Measurements from ENCODE around the gene BCLAF1. TPM values are rescaled to one million over a fixed set of nuclear protein-coding genes. Genes with fewer than 3 reads are reported as not detected.

The BCLAF1 gene
- total RNA-seq, 1 experiment from 2014 or later = 159 TPM

- intact Hi-C loops (cut with micrococcal nuclease) = no loop called here
- no peak for ATAC-seq
- POLR2A ChIA-PET = no interaction called here
Measured at GRCh38 chr6:136303516-136303915, 13.9 kb upstream of the BCLAF1 start.

More at GRCh38 chr6:136303516-136303915, 13.9 kb upstream of the BCLAF1 start:
- Histone ChIP-seq H3K4me1 (ENCODE audit: control insufficient read depth in 1 of 2, insufficient read depth in 2 of 2, low read length in 2 of 2) (no peaks in the 10 kb centered on the region), H2AFZ (ENCODE audit: low read depth, low read length, poor library complexity, severe bottlenecking) (no peak overlapping the region), H4K20me1 (ENCODE audit: insufficient read depth) (no peaks in the 10 kb centered on the region), H3K9ac (ENCODE audit: low read length) (no peak overlapping the region), H3K27me3 (ENCODE audit: insufficient read depth, low read length) (no peaks in the 10 kb centered on the region), H3K4me3 (replicated peaks in 1 of 2; ENCODE audit: low read depth in 1 of 2, low read length in 2 of 2) (no peak overlapping the region), H3K79me2 (ENCODE audit: insufficient read depth, low read length) (no peaks in the 10 kb centered on the region), H3K36me3 (ENCODE audit: control insufficient read depth in 1 of 2, insufficient read depth in 2 of 2, low read length in 2 of 2) (no peaks in the 10 kb centered on the region), H3K27ac (ENCODE audit: low read depth, low read length) (no peak overlapping the region), H3K9me2 (ENCODE audit: insufficient read depth) (no peaks in the 10 kb centered on the region), H3K4me2 (ENCODE audit: low read length) (no peak overlapping the region), H3K9me3 (ENCODE audit: control insufficient read depth in 1 of 2, insufficient read depth in 1 of 2, low read depth in 1 of 2, low read length in 2 of 2) (no peaks in the 10 kb centered on the region)
- CTCF ChIA-PET = no interaction called here
- RAD21 ChIA-PET (ENCODE audit: low non-redundant PET in 1 of 2, low total read pairs in 2 of 2, uncharacterized antibody in 2 of 2, unreplicated experiment in 2 of 2) = no interaction called here
- TF ChIP-seq EZH2 (IDR thresholded peaks at IDR 0.05) (no peak), JUND (IDR thresholded peaks at IDR 0.05) (no peak), MAX (IDR thresholded peaks at IDR 0.05) (no peak), EGR1 (IDR thresholded peaks at IDR 0.05; ENCODE audit: low read depth) (no peak), ZNF274 (IDR thresholded peaks at IDR 0.05; ENCODE audit: low read depth, low read length) (no peak), RAD21 (IDR thresholded peaks at IDR 0.05; ENCODE audit: low read depth) (no peak)
- TF ChIP-seq, protein P1, sequence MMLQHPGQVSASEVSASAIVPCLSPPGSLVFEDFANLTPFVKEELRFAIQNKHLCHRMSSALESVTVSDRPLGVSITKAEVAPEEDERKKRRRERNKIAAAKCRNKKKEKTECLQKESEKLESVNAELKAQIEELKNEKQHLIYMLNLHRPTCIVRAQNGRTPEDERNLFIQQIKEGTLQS (IDR thresholded peaks at IDR 0.05) = no peak
- TF ChIP-seq, protein P2, sequence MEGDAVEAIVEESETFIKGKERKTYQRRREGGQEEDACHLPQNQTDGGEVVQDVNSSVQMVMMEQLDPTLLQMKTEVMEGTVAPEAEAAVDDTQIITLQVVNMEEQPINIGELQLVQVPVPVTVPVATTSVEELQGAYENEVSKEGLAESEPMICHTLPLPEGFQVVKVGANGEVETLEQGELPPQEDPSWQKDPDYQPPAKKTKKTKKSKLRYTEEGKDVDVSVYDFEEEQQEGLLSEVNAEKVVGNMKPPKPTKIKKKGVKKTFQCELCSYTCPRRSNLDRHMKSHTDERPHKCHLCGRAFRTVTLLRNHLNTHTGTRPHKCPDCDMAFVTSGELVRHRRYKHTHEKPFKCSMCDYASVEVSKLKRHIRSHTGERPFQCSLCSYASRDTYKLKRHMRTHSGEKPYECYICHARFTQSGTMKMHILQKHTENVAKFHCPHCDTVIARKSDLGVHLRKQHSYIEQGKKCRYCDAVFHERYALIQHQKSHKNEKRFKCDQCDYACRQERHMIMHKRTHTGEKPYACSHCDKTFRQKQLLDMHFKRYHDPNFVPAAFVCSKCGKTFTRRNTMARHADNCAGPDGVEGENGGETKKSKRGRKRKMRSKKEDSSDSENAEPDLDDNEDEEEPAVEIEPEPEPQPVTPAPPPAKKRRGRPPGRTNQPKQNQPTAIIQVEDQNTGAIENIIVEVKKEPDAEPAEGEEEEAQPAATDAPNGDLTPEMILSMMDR (IDR thresholded peaks at IDR 0.05 in 2 of 3, conservative IDR thresholded peaks at IDR 0.05 in 1 of 3; ENCODE audit: borderline replicate concordance in 1 of 3, insufficient read depth in 1 of 3, low read depth in 2 of 3, low read length in 2 of 3) = no peak
- TF ChIP-seq, protein P3, sequence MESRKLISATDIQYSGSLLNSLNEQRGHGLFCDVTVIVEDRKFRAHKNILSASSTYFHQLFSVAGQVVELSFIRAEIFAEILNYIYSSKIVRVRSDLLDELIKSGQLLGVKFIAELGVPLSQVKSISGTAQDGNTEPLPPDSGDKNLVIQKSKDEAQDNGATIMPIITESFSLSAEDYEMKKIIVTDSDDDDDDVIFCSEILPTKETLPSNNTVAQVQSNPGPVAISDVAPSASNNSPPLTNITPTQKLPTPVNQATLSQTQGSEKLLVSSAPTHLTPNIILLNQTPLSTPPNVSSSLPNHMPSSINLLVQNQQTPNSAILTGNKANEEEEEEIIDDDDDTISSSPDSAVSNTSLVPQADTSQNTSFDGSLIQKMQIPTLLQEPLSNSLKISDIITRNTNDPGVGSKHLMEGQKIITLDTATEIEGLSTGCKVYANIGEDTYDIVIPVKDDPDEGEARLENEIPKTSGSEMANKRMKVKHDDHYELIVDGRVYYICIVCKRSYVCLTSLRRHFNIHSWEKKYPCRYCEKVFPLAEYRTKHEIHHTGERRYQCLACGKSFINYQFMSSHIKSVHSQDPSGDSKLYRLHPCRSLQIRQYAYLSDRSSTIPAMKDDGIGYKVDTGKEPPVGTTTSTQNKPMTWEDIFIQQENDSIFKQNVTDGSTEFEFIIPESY (IDR thresholded peaks at IDR 0.05; ENCODE audit: extremely low read depth, insufficient replicate concordance, low read length) = no peak
- TF ChIP-seq, protein P4, sequence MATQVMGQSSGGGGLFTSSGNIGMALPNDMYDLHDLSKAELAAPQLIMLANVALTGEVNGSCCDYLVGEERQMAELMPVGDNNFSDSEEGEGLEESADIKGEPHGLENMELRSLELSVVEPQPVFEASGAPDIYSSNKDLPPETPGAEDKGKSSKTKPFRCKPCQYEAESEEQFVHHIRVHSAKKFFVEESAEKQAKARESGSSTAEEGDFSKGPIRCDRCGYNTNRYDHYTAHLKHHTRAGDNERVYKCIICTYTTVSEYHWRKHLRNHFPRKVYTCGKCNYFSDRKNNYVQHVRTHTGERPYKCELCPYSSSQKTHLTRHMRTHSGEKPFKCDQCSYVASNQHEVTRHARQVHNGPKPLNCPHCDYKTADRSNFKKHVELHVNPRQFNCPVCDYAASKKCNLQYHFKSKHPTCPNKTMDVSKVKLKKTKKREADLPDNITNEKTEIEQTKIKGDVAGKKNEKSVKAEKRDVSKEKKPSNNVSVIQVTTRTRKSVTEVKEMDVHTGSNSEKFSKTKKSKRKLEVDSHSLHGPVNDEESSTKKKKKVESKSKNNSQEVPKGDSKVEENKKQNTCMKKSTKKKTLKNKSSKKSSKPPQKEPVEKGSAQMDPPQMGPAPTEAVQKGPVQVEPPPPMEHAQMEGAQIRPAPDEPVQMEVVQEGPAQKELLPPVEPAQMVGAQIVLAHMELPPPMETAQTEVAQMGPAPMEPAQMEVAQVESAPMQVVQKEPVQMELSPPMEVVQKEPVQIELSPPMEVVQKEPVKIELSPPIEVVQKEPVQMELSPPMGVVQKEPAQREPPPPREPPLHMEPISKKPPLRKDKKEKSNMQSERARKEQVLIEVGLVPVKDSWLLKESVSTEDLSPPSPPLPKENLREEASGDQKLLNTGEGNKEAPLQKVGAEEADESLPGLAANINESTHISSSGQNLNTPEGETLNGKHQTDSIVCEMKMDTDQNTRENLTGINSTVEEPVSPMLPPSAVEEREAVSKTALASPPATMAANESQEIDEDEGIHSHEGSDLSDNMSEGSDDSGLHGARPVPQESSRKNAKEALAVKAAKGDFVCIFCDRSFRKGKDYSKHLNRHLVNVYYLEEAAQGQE (IDR thresholded peaks at IDR 0.05; ENCODE audit: low read depth) = no peak
- no TSS peak for BruUV-seq (replicated peaks)
- no peak for DNase-seq (ENCODE audit: low read depth, low spot score)

Measured in HCT116 (cell line).